ENCODE results near the gene TNFSF4. TPM values are rescaled to one million over a fixed set of nuclear protein-coding genes. Genes with fewer than 3 reads are reported as not detected.
A peak's percentile ranks its signal among the peaks of the same experiment; 100 is the strongest.

Gene TNFSF4
- polyA plus RNA-seq (1.1 to 1.2 TPM (median 1.2 TPM) in 3 replicates), polyA minus RNA-seq (0.43 to 0.86 TPM in 2 of 3 replicates, not detected in the other)
- not detected for polyA plus RNA-seq (2011; ENCODE audit: low read depth)
- 1.3 and 2.3 TPM in 2 replicates for polyA plus RNA-seq (2011; cell fraction: cytosol; rRNA removed)
- 0.60 and 1.00 TPM in 2 replicates for polyA plus RNA-seq (2011; cell fraction: nucleus; rRNA removed)
- 0.27 and 0.55 TPM in 2 replicates for polyA plus RNA-seq (2012; ENCODE audit: low replicate concordance)
- 1.2 TPM for polyA minus RNA-seq (2011; cell fraction: cytosol; rRNA and poly(A)+ RNA removed)
- 0.21 and 2.2 TPM in 2 replicates for polyA minus RNA-seq (2011; cell fraction: nucleus; rRNA and poly(A)+ RNA removed)

- peak within 1 kb of the TSS; percentile 65 for H2AFZ ChIP-seq (ENCODE audit: control insufficient read depth, low read length)
- peak within 1 kb of the TSS; percentile 46 for H3K4me2 ChIP-seq (ENCODE audit: control insufficient read depth, extremely low read depth, insufficient read depth, low read depth, low read length)
- H3K27me3 ChIP-seq (ENCODE audit: control insufficient read depth, extremely low read depth, insufficient read depth, low read length): no peaks in the 10 kb centered on the region
- peak; percentile 13 for FAIRE-seq
- no peaks in the 10 kb centered on the region for H3K79me2 ChIP-seq (ENCODE audit: control insufficient read depth, insufficient read depth, low read length)
- dilution Hi-C loops (cut with MboI; ENCODE audit: extremely low pct_ligation_motif_present, low sequenced_read_pairs): no loop called here
- no peaks in the 10 kb centered on the region for H3K9me1 ChIP-seq (ENCODE audit: control insufficient read depth, extremely low read depth, insufficient read depth, low read length)
- H4K20me1 ChIP-seq (ENCODE audit: control insufficient read depth, extremely low read depth, insufficient read depth, low read length): no peaks in the 10 kb centered on the region
- peaks cover 26% of the 10 kb centered on the region for H3K4me1 ChIP-seq (ENCODE audit: control insufficient read depth, extremely low read depth, insufficient read depth, low read length)
- no peak within 1 kb of the TSS for H3K9ac ChIP-seq (ENCODE audit: control insufficient read depth, extremely low read depth, insufficient read depth, low read length)
- H3K27ac ChIP-seq (ENCODE audit: control insufficient read depth, insufficient read depth, low read length): no peak within 1 kb of the TSS
- H3K4me3 ChIP-seq (ENCODE audit: control insufficient read depth in 2 of 3, extremely low read depth in 1 of 3, insufficient read depth in 2 of 3, low read depth in 1 of 3, low read length in 3 of 3): no peak within 1 kb of the TSS
- no peaks in the 10 kb centered on the region for H3K36me3 ChIP-seq (ENCODE audit: control insufficient read depth in 2 of 2, extremely low read depth in 1 of 2, insufficient read depth in 2 of 2, low read length in 2 of 2)
- no peaks in the 10 kb centered on the region for H3K9me3 ChIP-seq (ENCODE audit: control insufficient read depth, low read depth, low read length)
- TF ChIP-seq EZH2 (IDR thresholded peaks at IDR 0.05; ENCODE audit: low read length) (no peak), CTCF (optimal IDR thresholded peaks at IDR 0.05 in 1 of 3, IDR thresholded peaks at IDR 0.05 in 1 of 3, conservative IDR thresholded peaks at IDR 0.05 in 1 of 3; ENCODE audit: extremely low read depth in 1 of 3, insufficient read depth in 2 of 3, low read length in 3 of 3) (no peak)
- no peak for DNase-seq (ENCODE audit: low read depth, low spot score)
These were observed at the start of gene TNFSF4 for GRCh38 chr1:173206816-173207568. Gene TNFSF4 (minus strand): TSS chr1:173207331. CDS start chr1:173207176, 155 bp downstream.

GRCh38 chr1:173255214-173255813 is 48.2 kb upstream of the TNFSF4 start:
- Histone ChIP-seq H3K9me1 (ENCODE audit: control insufficient read depth, extremely low read depth, insufficient read depth, low read length) (no peaks in the 10 kb centered on the region), H3K9ac (ENCODE audit: control insufficient read depth, extremely low read depth, insufficient read depth, low read length) (no peak overlapping the region), H3K4me2 (ENCODE audit: control insufficient read depth, extremely low read depth, insufficient read depth, low read depth, low read length) (no peak overlapping the region), H4K20me1 (ENCODE audit: control insufficient read depth, extremely low read depth, insufficient read depth, low read length) (no peaks in the 10 kb centered on the region), H3K79me2 (ENCODE audit: control insufficient read depth, insufficient read depth, low read length) (no peaks in the 10 kb centered on the region), H3K27ac (ENCODE audit: control insufficient read depth, insufficient read depth, low read length) (no peak overlapping the region), H3K4me1 (ENCODE audit: control insufficient read depth, extremely low read depth, insufficient read depth, low read length) (no peaks in the 10 kb centered on the region), H2AFZ (ENCODE audit: control insufficient read depth, low read length) (no peak overlapping the region), H3K36me3 (ENCODE audit: control insufficient read depth in 2 of 2, extremely low read depth in 1 of 2, insufficient read depth in 2 of 2, low read length in 2 of 2) (no peaks in the 10 kb centered on the region), H3K9me3 (ENCODE audit: control insufficient read depth, low read depth, low read length) (no peaks in the 10 kb centered on the region), H3K4me3 (ENCODE audit: control insufficient read depth in 2 of 3, extremely low read depth in 1 of 3, insufficient read depth in 2 of 3, low read depth in 1 of 3, low read length in 3 of 3) (no peak overlapping the region), H3K27me3 (ENCODE audit: control insufficient read depth, extremely low read depth, insufficient read depth, low read length) (no peaks in the 10 kb centered on the region)
- peak in 2 of 3 experiments; percentile 63 to 69 for TF ChIP-seq CTCF (optimal IDR thresholded peaks at IDR 0.05 in 1 of 3, IDR thresholded peaks at IDR 0.05 in 1 of 3, conservative IDR thresholded peaks at IDR 0.05 in 1 of 3; ENCODE audit: extremely low read depth in 1 of 3, insufficient read depth in 2 of 3, low read length in 3 of 3)
- no peak for TF ChIP-seq EZH2 (IDR thresholded peaks at IDR 0.05; ENCODE audit: low read length)
- dilution Hi-C loops (cut with MboI; ENCODE audit: extremely low pct_ligation_motif_present, low sequenced_read_pairs): no loop called here
- DNase-seq (ENCODE audit: low read depth, low spot score): no peak
- no peak for FAIRE-seq

Data from keratinocyte (primary cell).